Activated CD4-positive, alpha-beta T cell treated with anti-CD3 and anti-CD28 coated beads, Interleukin-2, amount 50 U/mL, for 16 hours (primary cell): ENCODE results near the gene RAB4B.
"Not testable (repeated sequence)": the region's sequence is repeated elsewhere in the genome, so short reads cannot be mapped to it uniquely, and the experiment has no call there.

ENCODE experiments used
- DNase-seq: peaks from one replicate; pipeline ENCODE4 v3.0.0-alpha.2; 2020

Gene RAB4B

DNA sequence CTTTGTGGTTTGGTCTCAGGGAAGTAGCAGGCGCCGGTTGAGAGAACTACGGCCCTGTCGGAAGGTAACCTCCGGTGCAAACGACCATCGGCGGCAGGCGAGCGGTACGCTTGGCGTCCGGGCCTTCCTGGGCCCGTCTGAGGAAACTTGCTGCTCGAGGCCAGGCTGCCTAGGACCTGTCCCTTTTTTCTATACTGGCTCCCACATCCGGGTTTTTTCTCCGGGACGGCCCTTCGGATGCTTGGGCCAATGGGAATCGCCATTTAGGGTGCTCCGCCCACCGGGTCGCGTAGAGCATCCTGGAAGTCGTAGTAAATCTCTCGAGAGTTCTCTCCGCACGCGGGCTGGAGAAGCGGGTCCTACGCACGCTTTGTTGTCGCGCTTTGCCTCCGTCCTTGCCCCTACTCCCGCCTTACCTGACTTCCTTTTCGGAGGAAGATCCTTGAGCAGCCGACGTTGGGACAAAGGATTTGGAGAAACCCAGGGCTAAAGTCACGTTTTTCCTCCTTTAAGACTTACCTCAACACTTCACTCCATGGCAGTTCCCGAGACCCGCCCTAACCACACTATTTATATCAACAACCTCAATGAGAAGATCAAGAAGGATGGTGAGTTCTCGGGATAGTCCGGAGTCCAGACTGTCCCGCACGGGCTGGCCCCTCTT lies 27.0 kb upstream of the RAB4B start, which contains the start of gene SNRPA:
TSS of gene SNRPA (plus strand) at position 330 of the 664 bp plus-strand sequence. CDS start at position 536, 206 bp downstream.
- DNase-seq, result peak; percentile 98

DNA sequence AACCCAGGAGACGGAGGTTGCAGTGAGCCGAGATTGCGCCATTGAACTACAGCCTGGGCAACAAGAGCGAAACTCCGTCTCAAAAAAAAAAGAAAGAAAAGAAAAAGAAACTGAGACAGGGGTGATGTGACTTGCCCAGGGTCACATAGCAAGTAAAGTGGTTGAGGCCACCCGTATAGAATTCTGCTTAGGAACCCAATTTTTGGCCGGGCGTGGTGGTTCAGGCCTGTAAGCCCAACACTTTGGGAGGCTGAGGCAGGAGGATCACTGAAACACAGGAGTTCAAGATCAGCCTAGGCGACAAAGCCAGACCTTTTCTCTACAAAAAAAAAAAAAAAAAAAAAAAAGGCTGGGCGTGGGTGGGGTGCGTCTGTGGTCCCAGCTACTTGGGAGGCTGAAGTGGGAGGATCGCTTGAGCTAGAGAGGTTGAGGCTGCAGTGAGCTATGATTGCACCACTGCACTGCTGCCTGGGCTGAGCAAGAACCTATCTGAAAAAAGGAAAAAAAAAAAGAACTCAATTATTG lies 25.7 kb upstream of the RAB4B start:
- DNase-seq, result no peak

DNA sequence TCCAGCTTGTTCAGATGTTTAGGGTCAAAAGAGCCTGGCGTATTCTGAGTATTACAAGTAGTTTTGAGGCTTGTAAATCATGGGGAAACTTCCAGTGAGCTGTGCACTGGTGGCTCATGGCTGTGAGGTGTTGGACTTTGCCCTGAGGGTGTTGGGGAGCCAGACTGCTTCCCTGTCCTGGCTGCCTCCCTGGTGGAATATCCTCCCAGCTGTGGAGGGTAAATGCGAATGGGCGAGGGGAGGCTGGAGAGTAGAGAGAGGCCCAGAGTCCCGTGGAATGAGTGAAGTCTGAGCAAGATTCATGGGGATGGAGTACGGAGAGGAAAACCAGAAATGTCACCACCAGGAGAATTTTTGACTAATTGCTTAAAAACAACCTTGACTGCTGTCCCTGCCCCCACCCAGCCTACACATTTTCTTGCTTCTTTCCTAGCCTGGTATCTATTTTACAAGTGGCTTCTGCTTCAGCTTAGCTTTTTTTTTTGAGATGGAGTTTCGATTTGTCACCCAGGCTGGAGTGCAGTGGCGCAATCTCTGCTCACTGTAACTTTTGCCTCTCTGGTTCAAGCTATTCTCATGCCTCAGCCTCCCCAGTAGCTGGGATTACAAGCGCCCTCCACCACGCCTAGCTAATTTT lies 23.3 kb upstream of the RAB4B start:
- DNase-seq, result peak; percentile 77

DNA sequence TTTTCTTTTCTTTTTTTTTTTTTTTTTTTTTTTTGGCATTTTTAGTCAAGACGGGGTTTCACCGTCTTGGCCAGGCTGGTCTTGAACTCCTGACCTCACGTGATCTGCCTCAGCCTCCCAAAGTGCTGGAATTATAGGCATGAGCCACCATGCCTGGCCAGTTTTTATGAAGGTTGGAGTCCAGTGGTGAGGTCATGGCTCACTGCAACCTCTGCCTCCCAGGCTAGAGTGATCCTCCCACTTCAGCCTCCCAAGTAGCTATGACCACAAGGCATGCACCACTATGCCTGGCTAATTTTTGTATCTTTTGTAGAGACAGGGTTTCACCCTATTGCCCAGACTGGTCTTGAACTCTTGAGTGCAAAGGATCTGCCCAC lies 22.8 kb upstream of the RAB4B start:
- DNase-seq, result no peak

DNA sequence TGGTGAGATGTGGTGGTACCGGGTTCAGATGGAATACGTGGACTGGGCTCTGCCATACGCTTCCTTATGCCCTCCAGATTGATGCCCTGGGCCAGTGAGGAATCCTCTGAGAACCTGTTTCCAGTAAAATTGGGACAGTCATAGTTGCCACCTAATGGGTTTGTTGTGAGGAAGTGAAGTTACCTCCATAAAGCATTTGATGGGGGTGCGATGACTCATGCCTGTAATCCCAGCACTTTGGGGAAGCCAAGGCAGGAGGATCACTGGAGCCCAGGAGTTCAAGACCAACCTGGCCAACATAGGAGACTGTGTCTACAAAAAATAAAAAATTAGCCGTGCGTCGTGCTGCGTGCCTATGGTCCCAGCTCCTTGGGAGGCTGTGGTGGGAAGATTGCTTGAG lies 22.3 kb upstream of the RAB4B start:
- DNase-seq, result no peak

DNA sequence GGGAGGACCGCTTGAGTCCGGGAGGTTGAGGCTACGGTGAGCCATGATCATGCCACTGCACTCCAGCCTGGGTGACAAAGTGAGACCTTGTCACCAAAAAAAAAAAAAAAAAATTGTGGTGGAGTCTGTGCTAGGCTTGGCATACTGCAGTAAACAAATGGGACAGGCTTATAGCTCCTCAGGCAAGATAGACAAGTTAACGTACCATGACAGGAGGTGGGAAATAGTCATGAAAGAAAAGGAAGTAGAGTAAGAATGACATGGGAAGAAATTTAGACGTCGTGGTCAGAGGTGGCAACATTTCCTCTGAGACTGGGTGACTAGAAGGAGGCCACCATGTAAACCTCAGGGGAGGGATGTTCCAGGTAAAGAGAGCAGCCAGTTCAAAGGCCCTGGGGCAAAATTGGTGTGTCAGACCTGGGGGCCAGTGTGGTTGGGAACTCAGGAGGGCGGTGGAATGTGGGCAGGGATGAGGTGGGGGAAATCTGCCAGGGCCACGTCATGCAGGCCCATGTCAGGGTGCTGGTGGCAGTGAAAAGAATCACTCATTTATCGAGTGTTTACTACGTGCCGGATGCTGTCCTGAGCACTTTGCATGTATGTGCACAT lies 21.4 kb upstream of the RAB4B start:
- peak; percentile 37 for DNase-seq

DNA sequence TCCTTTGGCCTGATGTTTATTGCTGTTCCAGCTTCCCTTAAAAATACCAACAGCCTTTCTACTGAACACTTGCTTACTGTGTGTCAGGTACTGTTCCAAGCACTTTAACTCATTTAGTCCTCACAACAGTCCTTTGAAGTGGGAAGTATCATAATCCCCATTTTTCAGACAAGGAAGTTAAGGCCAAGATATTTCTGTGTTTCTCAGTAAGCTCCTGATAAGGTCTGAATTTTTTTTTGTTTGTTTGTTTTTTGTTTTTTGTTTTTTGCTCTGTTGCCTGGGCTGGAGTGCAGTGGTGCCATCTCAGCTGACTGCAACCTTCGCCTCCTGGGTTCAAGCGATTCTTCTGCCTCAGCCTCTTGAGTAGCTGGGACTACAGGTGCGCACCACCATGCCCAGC lies 19.6 kb upstream of the RAB4B start:
- no peak for DNase-seq

DNA sequence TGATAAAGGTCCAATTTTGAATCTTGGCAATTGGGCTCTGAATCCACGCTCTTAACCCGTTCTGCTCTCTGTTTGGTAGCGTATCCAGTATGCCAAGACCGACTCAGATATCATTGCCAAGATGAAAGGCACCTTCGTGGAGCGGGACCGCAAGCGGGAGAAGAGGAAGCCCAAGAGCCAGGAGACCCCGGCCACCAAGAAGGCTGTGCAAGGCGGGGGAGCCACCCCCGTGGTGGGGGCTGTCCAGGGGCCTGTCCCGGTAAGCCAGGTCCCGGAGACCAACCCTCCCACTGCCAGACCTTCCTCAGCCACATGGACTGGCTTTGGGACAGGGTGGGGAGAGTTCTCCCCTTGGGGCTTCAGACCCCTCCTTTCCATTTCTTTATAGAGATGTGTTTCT lies 18.7 kb upstream of the RAB4B start:
- no peak for DNase-seq

DNA sequence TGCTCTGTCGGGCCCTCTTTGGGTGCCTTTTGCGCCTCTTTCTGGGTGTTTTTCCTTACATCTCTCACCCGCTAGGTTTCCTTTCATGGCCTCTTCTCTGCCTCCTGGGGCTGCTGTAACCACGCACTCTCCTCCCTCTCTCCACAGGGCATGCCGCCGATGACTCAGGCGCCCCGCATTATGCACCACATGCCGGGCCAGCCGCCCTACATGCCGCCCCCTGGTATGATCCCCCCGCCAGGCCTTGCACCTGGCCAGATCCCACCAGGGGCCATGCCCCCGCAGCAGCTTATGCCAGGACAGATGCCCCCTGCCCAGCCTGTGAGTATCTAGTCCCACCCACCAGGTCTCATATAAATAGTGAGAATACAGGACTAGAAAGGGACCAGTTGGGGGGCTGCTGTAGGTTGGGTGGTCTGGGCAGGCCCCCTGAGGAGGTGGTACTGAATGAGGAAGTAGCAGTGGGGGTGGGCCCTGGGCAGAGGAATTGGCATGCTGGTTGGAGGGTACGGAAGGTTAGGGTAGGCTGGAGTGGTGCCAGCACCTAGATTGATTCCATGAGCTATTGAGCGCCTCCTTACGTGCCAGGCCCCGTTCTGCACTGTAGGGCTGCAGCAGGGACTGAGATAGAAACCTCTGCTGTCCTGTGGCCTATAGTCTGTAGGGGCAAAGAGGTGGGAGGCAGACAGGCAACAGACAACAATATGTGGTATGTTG lies 15.1 kb upstream of the RAB4B start:
- DNase-seq, result no peak

DNA sequence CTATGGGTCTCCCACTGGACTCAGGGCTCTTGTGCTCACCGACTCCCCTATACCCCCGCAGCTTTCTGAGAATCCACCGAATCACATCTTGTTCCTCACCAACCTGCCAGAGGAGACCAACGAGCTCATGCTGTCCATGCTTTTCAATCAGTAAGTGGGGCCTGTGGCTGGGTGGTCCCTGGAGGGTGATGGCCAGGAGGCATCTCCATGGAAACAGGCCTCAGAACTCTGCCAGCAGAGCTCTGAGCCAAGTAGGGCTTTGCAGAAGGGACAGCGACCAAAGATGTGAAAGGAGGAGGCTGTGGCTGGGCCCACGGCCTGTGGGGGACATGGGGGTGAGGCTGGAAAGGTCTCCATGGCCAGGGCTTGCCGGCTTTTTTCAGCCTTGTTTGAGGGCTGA lies 14.5 kb upstream of the RAB4B start:
- DNase-seq, result no peak

DNA sequence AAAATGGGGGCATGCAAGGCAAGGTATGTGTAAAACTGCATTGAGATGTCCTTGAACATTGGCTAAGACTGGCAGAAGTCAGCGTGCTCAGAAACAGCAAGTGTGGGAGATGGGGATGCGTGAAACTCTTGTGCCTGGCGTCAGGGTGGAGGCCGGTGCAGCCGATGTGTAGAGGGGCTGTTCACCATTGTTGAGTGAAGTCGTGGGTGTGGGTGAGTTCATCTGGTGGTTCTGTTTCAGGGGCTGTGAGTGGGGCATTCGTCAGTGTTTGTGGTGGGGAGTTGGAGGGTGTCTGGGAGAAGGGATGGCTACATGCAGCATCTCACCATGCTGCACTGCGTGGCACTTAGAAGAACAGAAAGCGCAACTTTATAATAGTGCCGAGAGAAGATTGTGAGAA lies 14.1 kb upstream of the RAB4B start:
- DNase-seq, result no peak

DNA sequence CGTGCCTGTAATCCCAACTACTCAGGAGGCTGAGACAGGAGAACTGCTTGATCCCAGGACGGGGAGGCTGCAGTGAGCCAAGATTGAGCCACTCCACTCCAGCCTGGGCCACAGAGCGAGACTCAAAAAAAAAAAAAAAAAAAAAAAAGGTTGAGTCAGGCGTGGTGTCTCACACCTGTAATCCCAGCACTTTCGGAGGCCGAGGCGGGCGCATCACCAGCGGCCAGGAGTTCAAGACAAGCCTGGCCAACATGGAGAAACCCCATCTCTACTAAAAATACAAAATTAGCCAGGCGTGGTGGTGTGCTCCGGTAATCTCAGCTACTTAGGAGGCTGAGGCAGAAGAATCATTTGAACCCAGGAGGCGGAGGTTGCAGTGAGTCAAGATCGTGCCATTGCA lies 11.7 kb upstream of the RAB4B start:
- DNase-seq, result not testable (repeated sequence)

DNA sequence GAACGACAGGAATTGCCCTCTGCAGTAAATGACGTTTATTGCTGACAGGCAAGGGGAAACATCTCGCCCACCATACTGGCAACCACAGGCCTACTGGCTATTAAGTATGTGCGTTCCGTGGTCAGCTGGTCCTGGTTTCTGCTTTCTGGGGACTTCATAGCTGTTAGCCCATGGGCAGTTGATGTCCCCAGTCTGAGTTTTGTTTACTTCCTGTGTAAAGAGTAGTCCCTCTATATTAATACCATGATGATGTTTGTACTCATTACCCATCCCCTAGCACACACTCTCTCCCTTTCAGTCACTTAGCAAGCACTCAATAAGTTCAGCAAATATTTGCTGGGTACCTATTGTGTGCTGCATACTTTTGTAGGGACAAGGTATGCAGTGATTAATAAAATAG lies 9.2 kb upstream of the RAB4B start:
- DNase-seq, result no peak

DNA sequence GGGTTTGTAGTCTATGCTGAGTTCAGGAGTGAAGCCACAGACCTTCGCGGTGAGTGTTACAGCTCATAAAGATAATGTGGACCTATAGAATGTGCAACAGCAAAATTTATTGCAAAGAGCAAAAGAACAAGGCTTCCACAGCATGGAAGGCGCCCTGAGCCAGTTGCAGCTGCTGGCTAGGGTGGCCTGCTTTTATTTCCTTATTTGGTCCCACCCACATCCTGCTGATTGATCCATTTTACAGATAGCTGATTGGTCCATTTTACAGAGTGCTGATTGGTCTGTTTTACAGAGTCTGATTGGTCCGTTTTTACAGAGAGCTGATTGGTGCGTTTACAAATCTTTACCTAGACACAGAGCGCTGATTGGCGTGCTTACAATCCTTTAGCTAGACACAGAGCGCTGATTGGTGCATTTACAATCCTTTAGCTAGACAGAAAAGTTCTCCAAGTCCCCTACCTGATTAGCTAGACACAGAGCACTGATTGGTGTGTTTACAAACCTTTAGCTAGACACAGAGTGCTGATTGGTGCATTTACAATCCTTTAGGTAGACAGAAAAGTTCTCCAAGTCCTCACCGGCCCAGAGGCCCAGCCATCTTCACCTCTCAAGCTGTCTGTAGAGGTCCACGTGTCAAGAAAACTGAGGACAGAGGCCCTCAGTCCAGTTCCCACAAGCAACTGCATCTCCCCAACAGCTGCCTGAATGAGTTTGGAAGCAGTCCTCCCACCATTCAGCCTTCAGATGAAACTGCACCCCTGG lies 6.8 kb upstream of the RAB4B start:
- DNase-seq, result not testable (repeated sequence)

DNA sequence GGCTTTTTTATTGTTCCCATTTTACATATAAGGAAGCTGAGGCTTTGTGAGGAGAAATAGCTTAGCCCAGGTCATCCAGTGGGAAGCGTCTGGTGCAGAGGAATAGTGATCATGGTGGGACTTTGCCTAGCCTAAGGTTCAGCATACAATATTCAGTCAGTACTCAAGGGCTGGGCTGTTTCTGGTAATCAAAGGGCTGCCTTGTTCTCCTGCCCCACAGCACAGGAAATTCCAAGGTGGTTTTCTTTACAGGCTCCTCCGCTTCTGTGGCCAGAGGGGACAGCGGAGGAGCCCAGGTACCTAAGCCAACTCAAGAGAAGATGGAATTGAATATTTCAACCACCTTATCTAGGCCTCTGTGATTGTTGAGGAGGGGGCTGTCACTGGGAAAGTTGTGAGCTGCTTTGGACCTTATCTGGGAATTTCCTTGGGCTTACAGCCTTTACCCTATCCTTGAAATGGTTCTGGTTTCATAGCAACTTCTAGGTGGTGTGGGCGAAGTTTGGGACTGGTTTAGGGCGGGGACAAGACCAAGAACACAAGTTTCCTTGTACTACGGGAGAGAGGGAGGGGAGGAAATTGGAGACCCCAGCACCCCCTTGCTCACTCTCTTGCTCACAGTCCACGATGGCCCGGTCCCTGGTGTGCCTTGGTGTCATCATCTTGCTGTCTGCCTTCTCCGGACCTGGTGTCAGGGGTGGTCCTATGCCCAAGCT lies 3.0 kb upstream of the RAB4B start, which contains the start of gene MIA:
TSS of gene MIA (plus strand) at position 606 of the 716 bp plus-strand sequence. CDS start at position 628, 22 bp downstream.
- DNase-seq, result no peak

DNA sequence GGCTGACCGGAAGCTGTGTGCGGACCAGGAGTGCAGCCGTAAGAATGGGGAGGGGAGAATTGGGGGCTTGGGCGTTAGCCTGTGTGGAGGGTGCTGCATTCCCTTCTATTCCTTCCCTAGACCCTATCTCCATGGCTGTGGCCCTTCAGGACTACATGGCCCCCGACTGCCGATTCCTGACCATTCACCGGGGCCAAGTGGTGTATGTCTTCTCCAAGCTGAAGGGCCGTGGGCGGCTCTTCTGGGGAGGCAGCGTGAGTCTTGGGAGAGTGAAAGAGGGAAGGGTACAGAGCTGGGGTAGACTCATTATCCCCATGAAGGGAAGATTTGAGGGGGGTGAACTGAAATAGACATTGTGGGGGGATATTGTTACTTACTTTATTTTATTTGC lies 2.4 kb upstream of the RAB4B start:
- no peak for DNase-seq

DNA sequence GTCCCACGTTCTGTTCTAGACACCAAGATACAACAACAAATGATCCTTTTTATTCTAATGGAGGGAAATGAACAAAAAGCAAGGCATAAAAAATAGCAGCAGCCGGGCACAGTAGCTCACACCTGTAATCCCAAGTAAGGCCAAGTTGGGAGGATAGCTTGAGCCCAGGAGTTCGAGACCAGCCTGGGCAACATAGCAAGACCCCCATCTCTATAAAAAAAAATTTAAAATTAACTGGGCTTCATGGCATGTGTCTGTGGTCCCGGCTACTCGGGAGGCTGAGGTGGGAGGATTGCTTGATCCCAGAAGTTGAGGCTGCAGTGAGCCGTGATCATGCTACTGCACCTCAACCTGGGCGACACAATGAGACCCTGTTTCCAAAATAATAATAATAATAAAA lies 1.7 kb upstream of the RAB4B start:
- DNase-seq, result no peak

DNA sequence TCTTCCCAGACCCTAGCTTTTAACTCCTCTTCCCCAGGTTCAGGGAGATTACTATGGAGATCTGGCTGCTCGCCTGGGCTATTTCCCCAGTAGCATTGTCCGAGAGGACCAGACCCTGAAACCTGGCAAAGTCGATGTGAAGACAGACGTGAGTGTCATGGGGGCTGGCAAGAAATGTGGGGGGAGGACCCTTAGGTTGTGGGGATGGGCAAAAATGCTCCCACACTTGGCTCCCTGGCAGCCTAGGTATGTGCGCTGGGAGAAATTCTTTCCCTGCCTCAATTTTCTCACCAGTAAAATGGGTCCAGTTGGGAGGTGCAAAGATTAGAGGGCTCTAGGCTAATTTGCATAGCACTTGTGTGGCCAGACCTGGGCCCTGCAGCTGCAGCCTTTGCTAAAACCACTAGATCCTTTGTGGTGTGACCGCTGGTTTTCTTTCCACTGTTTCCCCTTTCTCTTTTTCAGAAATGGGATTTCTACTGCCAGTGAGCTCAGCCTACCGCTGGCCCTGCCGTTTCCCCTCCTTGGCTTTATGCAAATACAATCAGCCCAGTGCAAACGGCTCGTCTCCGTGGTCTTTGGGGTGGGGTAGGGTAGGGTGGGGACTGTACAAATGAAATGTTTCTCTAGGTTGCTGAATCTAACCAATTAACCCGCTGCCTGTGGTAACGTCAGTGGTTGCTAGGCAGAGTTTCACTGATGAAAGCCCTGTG lies 959 bp upstream of the RAB4B start:
- peak; percentile 96 for DNase-seq

DNA sequence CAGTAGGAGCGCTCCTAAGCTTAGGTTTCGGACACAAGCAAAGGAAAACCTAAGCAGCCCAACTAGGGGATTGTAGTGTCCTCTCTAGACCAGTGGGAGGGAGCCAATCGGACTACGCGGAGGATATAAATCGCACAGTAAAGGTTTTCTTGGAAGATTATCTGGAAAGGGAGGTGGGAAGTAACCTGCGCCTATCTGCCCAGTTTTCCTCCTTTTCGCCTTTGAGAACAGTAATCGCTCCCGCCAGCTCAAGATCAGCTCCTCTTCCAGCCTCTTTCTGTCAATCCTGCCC lies 456 bp upstream of the RAB4B start:
- DNase-seq, result no peak

DNA sequence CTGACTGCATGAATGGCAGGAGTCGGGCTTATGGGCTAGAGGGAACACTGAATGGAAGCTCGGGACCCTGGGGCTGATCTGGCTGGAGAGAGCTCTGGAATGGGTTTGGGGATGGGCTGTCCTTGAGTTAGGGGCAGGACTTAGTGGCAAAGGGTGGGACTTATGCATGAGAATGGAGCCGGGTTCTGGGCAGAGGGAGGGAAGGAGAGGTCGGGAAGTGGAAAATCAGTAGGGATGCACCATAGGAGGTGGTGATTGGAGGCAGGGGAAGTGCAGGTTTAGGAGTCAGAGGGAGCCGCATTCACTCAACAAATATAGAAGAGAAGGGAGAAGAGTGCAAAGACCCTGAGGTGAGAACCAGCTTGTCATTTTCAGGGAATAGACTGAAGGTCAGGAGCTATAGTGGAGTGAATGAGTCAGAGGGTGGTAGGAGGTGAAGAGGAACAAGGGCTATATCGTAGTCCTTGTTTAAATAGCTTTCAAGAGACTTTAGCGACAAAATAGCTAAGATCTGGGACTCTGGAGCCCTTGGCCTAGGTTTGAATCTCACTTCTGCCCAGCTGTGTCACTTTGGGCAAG lies 748 bp downstream of the RAB4B start:
- no peak for DNase-seq

DNA sequence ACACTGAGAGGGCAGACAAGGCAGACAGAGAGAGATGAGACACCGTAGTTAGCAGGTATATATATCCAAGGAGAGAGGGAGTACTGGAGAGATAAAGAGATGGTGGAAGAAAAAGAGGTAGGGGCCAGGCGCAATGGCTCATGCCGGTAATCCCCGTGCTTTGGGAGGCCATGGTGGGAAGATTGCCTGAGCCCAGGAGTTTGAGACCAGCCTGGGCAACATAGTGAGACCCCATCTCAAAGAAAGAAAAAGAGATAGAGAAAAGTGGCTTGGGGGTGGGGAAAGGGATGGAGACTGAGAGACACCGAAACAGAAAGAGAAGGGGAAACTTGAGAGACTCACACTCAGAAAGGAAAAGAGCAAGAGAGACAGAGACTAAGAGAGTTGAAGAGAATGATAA lies 2.5 kb downstream of the RAB4B start:
- no peak for DNase-seq
